Measurements from ENCODE around the gene VAC14.

- TF ChIP-seq POLR2A (IDR thresholded peaks at IDR 0.05) (no peak), CTCF (IDR thresholded peaks at IDR 0.05) (no peak)
These were observed 47.7 kb downstream of the VAC14 start for GRCh38 chr16:70753228-70753627.
